Hematopoietic multipotent progenitor cell treated with erythropoietin and hydrocortisone succinate and interleukin-3 and kit ligand, for 6 days (in vitro differentiated cells): ENCODE results near the gene GRIA3.

Source experiments
- DNase-seq: peaks from one replicate; pipeline ENCODE4 v3.0.0-alpha.2; 2015

The GRIA3 gene

GRCh38 chrX:123199338-123199737, 15.3 kb downstream of the GRIA3 start:
- no peak for DNase-seq

GRCh38 chrX:123201720-123202119, 17.6 kb downstream of the GRIA3 start:
- no peak for DNase-seq

GRCh38 chrX:123202523-123202922, 18.4 kb downstream of the GRIA3 start:
- DNase-seq = no peak

GRCh38 chrX:123203772-123204171, 19.7 kb downstream of the GRIA3 start:
- no peak for DNase-seq

- DNase-seq = no peak
Measured at GRCh38 chrX:123206176-123206575, 22.1 kb downstream of the GRIA3 start.

- no peak for DNase-seq
Measured at GRCh38 chrX:123210252-123210651, 26.2 kb downstream of the GRIA3 start.

GRCh38 chrX:123215397-123216089, 31.5 kb downstream of the GRIA3 start:
- peak; percentile 4 for DNase-seq

GRCh38 chrX:123217077-123217476, 33.0 kb downstream of the GRIA3 start:
- DNase-seq = peak; percentile 4

GRCh38 chrX:123217728-123218127, 33.6 kb downstream of the GRIA3 start:
- DNase-seq = peak; percentile 2

GRCh38 chrX:123219916-123220315, 35.8 kb downstream of the GRIA3 start:
- DNase-seq = no peak

- DNase-seq = no peak
Measured at GRCh38 chrX:123222920-123223319, 38.8 kb downstream of the GRIA3 start.

GRCh38 chrX:123223409-123223808, 39.3 kb downstream of the GRIA3 start:
- DNase-seq = no peak

GRCh38 chrX:123223859-123224258, 39.8 kb downstream of the GRIA3 start:
- no peak for DNase-seq

- DNase-seq = no peak
Measured at GRCh38 chrX:123230798-123231197, 46.7 kb downstream of the GRIA3 start.

- DNase-seq = no peak
Measured at GRCh38 chrX:123236859-123237258, 52.8 kb downstream of the GRIA3 start.

GRCh38 chrX:123237271-123237670, 53.2 kb downstream of the GRIA3 start:
- no peak for DNase-seq

- no peak for DNase-seq
Measured at GRCh38 chrX:123254457-123254856, 70.4 kb downstream of the GRIA3 start.

- no peak for DNase-seq
Measured at GRCh38 chrX:123256378-123256777, 72.3 kb downstream of the GRIA3 start.

GRCh38 chrX:123260920-123261418, 76.9 kb downstream of the GRIA3 start:
- no peak for DNase-seq

- no peak for DNase-seq
Measured at GRCh38 chrX:123263270-123263669, 79.2 kb downstream of the GRIA3 start.

- no peak for DNase-seq
Measured at GRCh38 chrX:123263747-123264146, 79.7 kb downstream of the GRIA3 start.

GRCh38 chrX:123267220-123267619, 83.1 kb downstream of the GRIA3 start:
- DNase-seq = no peak

GRCh38 chrX:123271902-123272301, 87.8 kb downstream of the GRIA3 start:
- no peak for DNase-seq

- no peak for DNase-seq
Measured at GRCh38 chrX:123272630-123273029, 88.6 kb downstream of the GRIA3 start.

- DNase-seq = no peak
Measured at GRCh38 chrX:123274796-123275195, 90.7 kb downstream of the GRIA3 start.
